Measurements from ENCODE around the gene CD300A. TPM values are rescaled to one million over a fixed set of nuclear protein-coding genes. Genes with fewer than 3 reads are reported as not detected.

Gene CD300A
- total RNA-seq, 1 donor from 2014 or later = not detected

DNA sequence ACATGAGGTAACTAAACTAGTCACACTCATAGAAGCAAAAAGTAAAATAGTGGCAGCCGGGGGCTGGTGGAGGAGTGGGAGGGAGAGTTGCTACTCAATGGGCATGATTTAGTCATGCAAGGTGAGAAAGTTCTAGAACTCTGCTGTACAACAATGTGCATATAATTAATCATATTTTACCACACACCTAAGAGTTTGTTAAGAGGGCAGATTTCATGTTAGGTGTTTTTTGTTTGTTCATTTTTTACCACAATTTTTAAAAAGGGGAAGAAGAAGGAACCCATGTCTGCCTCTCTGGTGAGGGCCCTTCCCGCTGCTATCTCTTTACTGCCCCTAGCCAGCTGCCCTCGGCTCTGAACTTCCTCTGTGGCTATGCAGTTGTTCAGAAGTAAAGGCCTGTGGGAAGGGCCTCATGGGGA, 53.6 kb downstream of the CD300A start:
- Mint-ChIP-seq H3K36me3 (ENCODE audit: low read depth) (no peaks in the 10 kb centered on the region), H3K4me3 (ENCODE audit: unreplicated experiment) (no peak overlapping the region), H3K4me1 (ENCODE audit: low read depth) (no peaks in the 10 kb centered on the region), H3K27ac (ENCODE audit: unreplicated experiment) (no peak overlapping the region), H3K27me3 (ENCODE audit: low read depth) (peaks cover 32% of the 10 kb centered on the region), H3K9me3 (ENCODE audit: low read depth) (peaks cover 14% of the 10 kb centered on the region)
- TF ChIP-seq, protein P1, sequence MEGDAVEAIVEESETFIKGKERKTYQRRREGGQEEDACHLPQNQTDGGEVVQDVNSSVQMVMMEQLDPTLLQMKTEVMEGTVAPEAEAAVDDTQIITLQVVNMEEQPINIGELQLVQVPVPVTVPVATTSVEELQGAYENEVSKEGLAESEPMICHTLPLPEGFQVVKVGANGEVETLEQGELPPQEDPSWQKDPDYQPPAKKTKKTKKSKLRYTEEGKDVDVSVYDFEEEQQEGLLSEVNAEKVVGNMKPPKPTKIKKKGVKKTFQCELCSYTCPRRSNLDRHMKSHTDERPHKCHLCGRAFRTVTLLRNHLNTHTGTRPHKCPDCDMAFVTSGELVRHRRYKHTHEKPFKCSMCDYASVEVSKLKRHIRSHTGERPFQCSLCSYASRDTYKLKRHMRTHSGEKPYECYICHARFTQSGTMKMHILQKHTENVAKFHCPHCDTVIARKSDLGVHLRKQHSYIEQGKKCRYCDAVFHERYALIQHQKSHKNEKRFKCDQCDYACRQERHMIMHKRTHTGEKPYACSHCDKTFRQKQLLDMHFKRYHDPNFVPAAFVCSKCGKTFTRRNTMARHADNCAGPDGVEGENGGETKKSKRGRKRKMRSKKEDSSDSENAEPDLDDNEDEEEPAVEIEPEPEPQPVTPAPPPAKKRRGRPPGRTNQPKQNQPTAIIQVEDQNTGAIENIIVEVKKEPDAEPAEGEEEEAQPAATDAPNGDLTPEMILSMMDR (IDR thresholded peaks at IDR 0.05) = no peak
- no peak for DNase-seq (ENCODE audit: low spot score)

DNA sequence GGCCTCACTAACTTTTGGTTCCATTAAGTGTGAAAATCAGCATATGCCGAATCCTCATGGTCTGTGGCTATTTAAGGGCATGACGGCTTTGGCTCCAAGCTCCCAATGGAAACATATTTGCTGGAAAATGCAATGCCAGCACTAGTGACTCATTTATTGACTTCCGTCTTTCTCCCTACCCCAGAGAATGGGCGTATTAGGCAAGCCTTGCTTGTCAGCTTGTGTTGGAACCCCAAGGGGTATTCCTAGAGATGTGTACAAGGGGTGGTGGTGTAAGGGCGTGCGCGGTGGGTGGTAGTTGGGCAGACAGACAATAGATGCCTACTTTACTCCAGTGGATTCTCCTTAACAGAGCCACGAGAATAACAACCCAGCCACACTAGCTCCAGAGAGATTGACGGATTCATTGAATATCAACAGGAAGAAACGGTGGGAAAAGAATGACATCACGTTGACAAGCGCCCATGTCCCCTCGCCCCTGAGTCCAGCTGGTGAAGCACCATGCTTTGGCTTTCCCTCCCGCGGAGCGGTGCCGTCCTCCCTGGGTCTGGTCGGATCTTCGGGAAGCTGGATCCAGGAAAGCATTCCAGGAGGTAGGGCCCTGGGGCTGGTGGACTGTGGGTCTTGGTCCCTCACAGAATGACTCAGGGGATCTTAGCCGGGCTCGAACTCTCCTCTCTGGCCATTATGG, 54.5 kb downstream of the CD300A start:
- no peaks in the 10 kb centered on the region for H3K4me1 Mint-ChIP-seq (ENCODE audit: low read depth)
- H3K27ac Mint-ChIP-seq (ENCODE audit: unreplicated experiment) = no peak overlapping the region
- H3K9me3 Mint-ChIP-seq (ENCODE audit: low read depth) = peaks cover 14% of the 10 kb centered on the region
- no peak for DNase-seq (ENCODE audit: low spot score)
- no peak overlapping the region for H3K4me3 Mint-ChIP-seq (ENCODE audit: unreplicated experiment)
- peaks cover 37% of the 10 kb centered on the region for H3K27me3 Mint-ChIP-seq (ENCODE audit: low read depth)
- TF ChIP-seq, protein P1 (IDR thresholded peaks at IDR 0.05) = no peak
- H3K36me3 Mint-ChIP-seq (ENCODE audit: low read depth) = no peaks in the 10 kb centered on the region

DNA sequence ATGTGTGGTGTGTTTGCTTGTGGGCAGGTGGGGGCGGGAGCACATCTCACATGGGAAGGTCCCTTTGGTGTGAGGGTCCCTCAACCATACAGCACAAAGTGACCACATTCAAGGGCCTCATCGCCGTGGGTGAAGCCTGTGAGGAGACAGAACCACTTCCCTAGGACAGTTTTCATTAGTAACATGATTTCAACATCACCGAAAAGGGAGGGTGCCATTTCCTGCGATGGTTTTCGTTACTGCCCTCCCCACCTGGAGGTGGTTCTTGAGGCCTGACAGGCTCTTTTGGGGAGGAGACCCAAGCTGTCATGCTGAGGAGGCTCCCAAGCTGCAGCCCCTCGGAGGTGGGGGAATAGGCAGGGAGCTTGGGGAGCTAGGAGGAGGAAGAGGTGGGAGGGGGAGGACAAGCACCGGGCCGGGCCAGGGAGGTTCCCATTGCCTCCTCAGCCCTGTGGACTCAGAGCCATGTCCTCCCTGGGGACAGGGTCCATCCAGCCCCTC, 55.3 kb downstream of the CD300A start:
- Mint-ChIP-seq H3K4me1 (ENCODE audit: low read depth) (no peaks in the 10 kb centered on the region), H3K36me3 (ENCODE audit: low read depth) (no peaks in the 10 kb centered on the region), H3K4me3 (ENCODE audit: unreplicated experiment) (no peak overlapping the region), H3K27me3 (ENCODE audit: low read depth) (peaks cover 30% of the 10 kb centered on the region), H3K9me3 (ENCODE audit: low read depth) (peaks cover 14% of the 10 kb centered on the region), H3K27ac (ENCODE audit: unreplicated experiment) (no peak overlapping the region)
- no peak for DNase-seq (ENCODE audit: low spot score)
- TF ChIP-seq, protein P1 (IDR thresholded peaks at IDR 0.05) = no peak

DNA sequence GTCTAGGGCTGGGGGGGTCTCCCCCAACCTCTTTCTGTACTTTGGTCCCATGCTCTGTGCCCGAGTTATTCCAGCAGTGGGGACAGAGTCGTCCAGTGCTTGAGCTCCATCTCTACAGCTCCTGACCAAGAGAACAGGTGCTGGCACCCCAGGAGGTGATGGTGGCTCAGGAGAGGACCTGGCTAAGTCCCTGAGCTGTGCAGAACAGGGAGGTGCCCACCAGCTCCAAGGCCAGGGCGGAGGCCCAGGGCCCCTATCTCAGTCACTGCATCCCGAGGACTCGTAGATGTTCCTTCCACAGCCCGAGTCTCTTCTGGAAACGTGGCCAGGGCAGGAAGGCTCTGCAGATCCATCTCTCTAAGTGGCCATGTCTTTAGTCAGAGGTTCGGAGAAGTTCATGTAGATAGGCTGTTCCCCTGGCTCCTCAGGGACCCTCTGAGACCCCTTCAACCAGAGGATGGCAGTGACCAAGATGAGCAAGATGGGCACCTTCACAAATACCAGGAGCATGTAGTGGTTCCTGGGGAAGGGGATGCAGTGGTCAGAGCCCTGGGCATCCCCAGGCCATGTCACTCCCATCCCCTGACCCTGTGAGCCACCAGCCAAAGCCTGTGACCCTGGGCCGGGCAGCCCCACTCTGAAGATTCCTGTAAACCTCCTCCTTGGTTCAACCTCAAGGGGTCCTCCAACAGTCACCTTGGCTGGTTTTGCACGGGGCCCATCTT, 56.1 kb downstream of the CD300A start:
- Mint-ChIP-seq H3K4me3 (ENCODE audit: unreplicated experiment) (no peak overlapping the region), H3K27me3 (ENCODE audit: low read depth) (peaks cover 33% of the 10 kb centered on the region), H3K9me3 (ENCODE audit: low read depth) (peaks cover 14% of the 10 kb centered on the region), H3K27ac (ENCODE audit: unreplicated experiment) (no peak overlapping the region), H3K36me3 (ENCODE audit: low read depth) (no peaks in the 10 kb centered on the region), H3K4me1 (ENCODE audit: low read depth) (no peaks in the 10 kb centered on the region)
- DNase-seq (ENCODE audit: low spot score) = no peak
- TF ChIP-seq, protein P1 (IDR thresholded peaks at IDR 0.05) = no peak

DNA sequence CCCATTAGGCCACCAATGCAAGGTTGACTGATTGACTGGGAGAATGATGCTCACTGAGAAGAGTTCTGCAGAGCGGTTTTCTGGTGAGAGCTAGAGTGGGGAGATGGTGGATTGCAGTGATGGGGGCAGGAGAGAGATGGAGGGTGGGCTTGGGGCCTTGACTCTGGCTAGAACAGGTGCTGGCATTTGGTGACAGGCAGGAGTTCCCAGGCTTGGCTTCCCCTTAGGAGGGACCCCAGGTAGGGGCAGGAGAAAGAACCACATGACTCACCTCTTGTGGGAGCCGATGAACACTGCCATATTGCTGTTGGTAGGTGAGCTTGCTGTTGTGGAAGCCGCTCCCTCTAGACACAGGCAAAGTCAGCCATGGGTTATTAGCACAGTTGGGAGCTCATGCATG, 56.9 kb downstream of the CD300A start:
- Mint-ChIP-seq H3K4me1 (ENCODE audit: low read depth) (no peaks in the 10 kb centered on the region), H3K4me3 (ENCODE audit: unreplicated experiment) (no peak overlapping the region), H3K36me3 (ENCODE audit: low read depth) (no peaks in the 10 kb centered on the region), H3K27me3 (ENCODE audit: low read depth) (peaks cover 36% of the 10 kb centered on the region), H3K27ac (ENCODE audit: unreplicated experiment) (no peak overlapping the region), H3K9me3 (ENCODE audit: low read depth) (peaks cover 11% of the 10 kb centered on the region)
- TF ChIP-seq, protein P1 (IDR thresholded peaks at IDR 0.05) = no peak
- DNase-seq (ENCODE audit: low spot score) = no peak

Measured in chondrocyte (in vitro differentiated cells).